HG02840 (cell line): ENCODE data around the gene BNC2.
"Not testable (repeated sequence)": the region's sequence is repeated elsewhere in the genome, so short reads cannot be mapped to it uniquely, and the experiment has no call there.

Experiments
- ATAC-seq: cut with Tn5 transposase; IDR thresholded peaks from one replicate; pipeline ENCODE4 v1.9.1; 2021; ENCODE audit warnings: mild to moderate bottlenecking, moderate library complexity, moderate number of reproducible peaks; ENCODE audit not compliant: unreplicated experiment, low FRiP score

Gene BNC2

GRCh38 chr9:16480584-16480983 is 389.9 kb downstream of the BNC2 start:
- ATAC-seq: not testable (repeated sequence)

GRCh38 chr9:16475996-16476395 is 394.5 kb downstream of the BNC2 start:
- ATAC-seq: no peak

- no peak for ATAC-seq
Measured at GRCh38 chr9:16475257-16475656, 395.2 kb downstream of the BNC2 start.

GRCh38 chr9:16469184-16469583 is 401.3 kb downstream of the BNC2 start:
- no peak for ATAC-seq

- ATAC-seq: no peak
Measured at GRCh38 chr9:16461851-16462250, 408.6 kb downstream of the BNC2 start.

GRCh38 chr9:16461137-16461840 is 409.2 kb downstream of the BNC2 start:
- no peak for ATAC-seq

GRCh38 chr9:16460696-16461095 is 409.8 kb downstream of the BNC2 start:
- ATAC-seq: no peak

- no peak for ATAC-seq
Measured at GRCh38 chr9:16459421-16460148, 410.9 kb downstream of the BNC2 start.

GRCh38 chr9:16458696-16459420 is 411.6 kb downstream of the BNC2 start:
- ATAC-seq: no peak

GRCh38 chr9:16455842-16456241 is 414.6 kb downstream of the BNC2 start:
- ATAC-seq: no peak

GRCh38 chr9:16453390-16453789 is 417.1 kb downstream of the BNC2 start:
- no peak for ATAC-seq

- ATAC-seq: no peak
Measured at GRCh38 chr9:16450578-16450977, 419.9 kb downstream of the BNC2 start.

GRCh38 chr9:16450043-16450442 is 420.4 kb downstream of the BNC2 start:
- ATAC-seq: no peak

GRCh38 chr9:16449076-16449730 is 421.3 kb downstream of the BNC2 start:
- no peak for ATAC-seq

- no peak for ATAC-seq
Measured at GRCh38 chr9:16447946-16448345, 422.5 kb downstream of the BNC2 start.

- ATAC-seq: no peak
Measured at GRCh38 chr9:16446636-16447035, 423.8 kb downstream of the BNC2 start.

- ATAC-seq: no peak
Measured at GRCh38 chr9:16445141-16445920, 425.1 kb downstream of the BNC2 start.

GRCh38 chr9:16442622-16443021 is 427.8 kb downstream of the BNC2 start:
- no peak for ATAC-seq

GRCh38 chr9:16441791-16442190 is 428.7 kb downstream of the BNC2 start:
- no peak for ATAC-seq

GRCh38 chr9:16438831-16439230 is 431.6 kb downstream of the BNC2 start:
- ATAC-seq: not testable (repeated sequence)
